Kidney (tissue), 14 donors: ENCODE measurements around the gene FAM98C. TPM values are rescaled to one million over a fixed set of nuclear protein-coding genes. Genes with fewer than 3 reads are reported as not detected.
A peak's percentile ranks its signal among the peaks of the same experiment; 100 is the strongest.
"Not testable (repeated sequence)": the region's sequence is repeated elsewhere in the genome, so short reads cannot be mapped to it uniquely, and the experiment has no call there.

Experiments
- DNase-seq, 5 donors: peaks; one replicate each; pipeline ENCODE4 v3.0.0-alpha.2; 2013 to 2020
- FAIRE-seq: peaks from 2 replicates; lab custom pipeline; 2012; peaks lifted over from hg19 to GRCh38; lab: Jason Lieb, UNC
- H3K27ac ChIP-seq, 2 donors: one replicate each; pipeline ENCODE4 v1.7.0; 2013; ENCODE audit warnings: low read depth in 2 of 2, low read length in 2 of 2, inconsistent platforms in 1 of 2
- H3K27me3 ChIP-seq: one replicate; pipeline ENCODE4 v1.7.1; 2013; ENCODE audit warnings: low read length, inconsistent platforms; ENCODE audit not compliant: control insufficient read depth, insufficient read depth
- H3K36me3 ChIP-seq, 3 donors: one replicate each; pipeline versions ENCODE4 v1.7.0 to v1.7.1; 2013; ENCODE audit warnings: low read length in 3 of 3, control low read depth in 1 of 3, inconsistent platforms in 1 of 3; ENCODE audit not compliant: insufficient read depth in 3 of 3, control insufficient read depth in 2 of 3
- H3K4me1 ChIP-seq, 3 donors: one replicate each; pipeline versions ENCODE4 v1.7.0 to v1.7.1; 2013; ENCODE audit warnings: low read length in 3 of 3, inconsistent platforms in 1 of 3, low read depth in 1 of 3; ENCODE audit not compliant: control insufficient read depth in 2 of 3, insufficient read depth in 2 of 3
- H3K4me3 ChIP-seq, 3 donors: one replicate each; pipeline versions ENCODE4 v1.7.0 to v1.8.1; 2013; ENCODE audit warnings: low read length in 3 of 3, control low read depth in 1 of 3, inconsistent platforms in 1 of 3
- H3K9ac ChIP-seq, 3 donors: one replicate each; pipeline versions ENCODE4 v1.7.0 to v1.7.1; 2013; ENCODE audit warnings: low read length in 3 of 3, control low read depth in 1 of 3, inconsistent platforms in 1 of 3
- H3K9me3 ChIP-seq, 3 donors: one replicate each; pipeline versions ENCODE4 v1.7.0 to v1.7.1; 2013; ENCODE audit warnings: low read length in 3 of 3, control low read depth in 1 of 3, inconsistent platforms in 1 of 3; ENCODE audit not compliant: control insufficient read depth in 2 of 3, insufficient read depth in 1 of 3
- CTCF ChIP-seq: IDR thresholded peaks from 3 replicates; pipeline ENCODE4 v1.5.1; 2012; ENCODE audit warnings: mild to moderate bottlenecking, moderate library complexity, borderline replicate concordance; ENCODE audit not compliant: insufficient read depth; ENCODE audit errors: extremely low read depth
- intact Hi-C: fragments of 100-400 bp; cut with DNase I; formaldehyde crosslinking; loops from one replicate; pipeline ENCODE4 v1.11.1; 2022
- polyA plus RNA-seq: library from polyadenylated mRNA; stranded (reverse); fragments of 350-450 nt; fragmentation: Illumina TruSeq; extraction: RNeasy Lipid Tissue Mini Kit (QIAGEN cat#74804); gene quantifications from one replicate; pipeline ENCODE4 v1.2.3, GENCODE V29; 2014; ENCODE audit warnings: low read depth, low replicate concordance; ENCODE audit not compliant: insufficient read depth
- total RNA-seq: library from RNA; stranded (reverse); fragmentation: NEBNext Ultra II Directional; extraction: Animal tissue kit (Norgen Biotek cat#: 25700); gene quantifications from one replicate; pipeline ENCODE4 v1.2.1, GENCODE V29; 2021
- donor health status: control.
- donor health status: control.
- donor health status: control.
- donor health status: control.
- donor health status: control.
- donor health status: DM: yes; HTN: yes; CAD: no.
- donor health status: Normal renal cell carcinoma (clear cell type).

Gene FAM98C
- total and polyA plus RNA-seq, 2 donors from 2014 or later = 22.3 to 25.2 TPM

- Histone ChIP-seq H3K27ac (no peak overlapping the region), H3K4me3 (no peak overlapping the region), H3K4me1 (no peaks in the 10 kb centered on the region), H3K9ac (no peak overlapping the region), H3K9me3 (no peaks in the 10 kb centered on the region), H3K27me3 (no peaks in the 10 kb centered on the region), H3K36me3 (peaks cover 0 to 7% (median 4%) of the 10 kb centered on the region in 3 donors)
- FAIRE-seq (no peak), DNase-seq (peak in 1 of 5 donors; percentile 37)
- intact Hi-C loops = no loop called here
- no peak for TF ChIP-seq CTCF
Observed at GRCh38 chr19:38404858-38405257, 2.0 kb downstream of the FAM98C start.

GRCh38 chr19:38405276-38405675 lies 2.4 kb downstream of the FAM98C start:
- intact Hi-C loops = no loop called here

GRCh38 chr19:38409631-38410133 lies 6.8 kb downstream of the FAM98C start:
- Histone ChIP-seq H3K4me1 (no peaks in the 10 kb centered on the region), H3K9me3 (no peaks in the 10 kb centered on the region), H3K27me3 (no peaks in the 10 kb centered on the region), H3K27ac (no peak overlapping the region), H3K36me3 (peaks cover 0 to 7% (median 4%) of the 10 kb centered on the region in 3 donors), H3K4me3 (no peak overlapping the region), H3K9ac (no peak overlapping the region)
- intact Hi-C loops = no loop called here
- FAIRE-seq (no peak), DNase-seq (peak in 1 of 5 donors; percentile 19)
- TF ChIP-seq CTCF = no peak

More at GRCh38 chr19:38405276-38405675, 2.4 kb downstream of the FAM98C start:
- Histone ChIP-seq H3K4me3 (no peak overlapping the region), H3K9me3 (no peaks in the 10 kb centered on the region), H3K27ac (no peak overlapping the region), H3K4me1 (no peaks in the 10 kb centered on the region), H3K27me3 (no peaks in the 10 kb centered on the region), H3K9ac (no peak overlapping the region), H3K36me3 (peaks cover 0 to 7% (median 4%) of the 10 kb centered on the region in 3 donors)
- TF ChIP-seq CTCF = no peak
- peak in 2 of 5 donors; percentile 21 to 38 for DNase-seq
- no peak for FAIRE-seq

- H3K36me3 ChIP-seq, FAIRE-seq, H3K27ac ChIP-seq, H3K4me3 ChIP-seq, H3K9me3 ChIP-seq, H3K9ac ChIP-seq, intact Hi-C loops, H3K27me3 ChIP-seq, H3K4me1 ChIP-seq, DNase-seq: not testable (repeated sequence)
Observed at GRCh38 chr19:38410407-38410806, 7.5 kb downstream of the FAM98C start.
